GM23338 (cell line): ENCODE measurements around the gene THUMPD2. TPM values are rescaled to one million over a fixed set of nuclear protein-coding genes. Genes with fewer than 3 reads are reported as not detected.

Experiments used
- ATAC-seq: fragments of 200-7000 bp; cut with Tn5 transposase; 3 replicates; pipeline ENCODE4 v1.9.1; 2020
- DNase-seq: peaks from one replicate; pipeline ENCODE4 v3.0.0-alpha.2; 2015; ENCODE audit warnings: low spot score
- H2AFZ ChIP-seq: fragments of 200-600 bp; sonication (generic); 2 replicates; pipeline ENCODE4 v1.8.0; 2016; ENCODE audit warnings: antibody characterized with exemption, mild to moderate bottlenecking, moderate library complexity
- H3F3A ChIP-seq: fragments of 200-600 bp; sonication (generic); replicated peaks from 2 replicates; pipeline ENCODE4 v1.8.0; 2017; ENCODE audit warnings: antibody characterized with exemption, mixed run types, low read depth
- H3K27ac ChIP-seq: fragments of 200-600 bp; sonication (generic); 2 replicates; pipeline ENCODE4 v1.6.1; 2016; ENCODE audit warnings: low read depth
- H3K27me3 ChIP-seq: fragments of 200-600 bp; sonication (generic); 2 replicates; pipeline ENCODE4 v1.8.0; 2016; ENCODE audit warnings: mild to moderate bottlenecking, mixed run types, moderate library complexity; ENCODE audit not compliant: insufficient read depth
- H3K36me3 ChIP-seq: fragments of 200-600 bp; sonication (generic); 2 replicates; pipeline ENCODE4 v1.8.0; 2016; ENCODE audit warnings: mild to moderate bottlenecking; ENCODE audit not compliant: insufficient read depth
- H3K4me1 ChIP-seq: fragments of 200-600 bp; sonication (generic); 2 replicates; pipeline ENCODE4 v1.8.0; 2016; ENCODE audit warnings: mild to moderate bottlenecking, moderate library complexity; ENCODE audit not compliant: insufficient read depth
- H3K4me2 ChIP-seq: fragments of 200-600 bp; sonication (generic); 2 replicates; pipeline ENCODE4 v1.7.1; 2017; ENCODE audit warnings: mixed run types
- H3K4me3 ChIP-seq: fragments of 200-600 bp; sonication (generic); 2 replicates; pipeline ENCODE4 v1.6.1; 2016; ENCODE audit warnings: mixed run types
- H3K79me2 ChIP-seq: fragments of 200-600 bp; sonication (generic); replicated peaks from 2 replicates; pipeline ENCODE4 v1.8.0; 2017; ENCODE audit warnings: mild to moderate bottlenecking; ENCODE audit not compliant: insufficient read depth
- H3K9me2 ChIP-seq: fragments of 200-600 bp; sonication (generic); 2 replicates; pipeline ENCODE4 v1.8.0; 2017; ENCODE audit not compliant: insufficient read depth
- H4K20me1 ChIP-seq: fragments of 200-600 bp; sonication (generic); replicated peaks from 2 replicates; pipeline ENCODE4 v1.8.0; 2017; ENCODE audit warnings: mild to moderate bottlenecking; ENCODE audit not compliant: insufficient read depth
- H3K27ac Mint-ChIP-seq: 2 replicates; pipeline ENCODE4 v1.8.0; 2020; ENCODE audit warnings: inconsistent platforms, mild to moderate bottlenecking, moderate library complexity, mixed read lengths
- H3K27me3 Mint-ChIP-seq: 3 replicates; pipeline ENCODE4 v1.8.0; 2022; ENCODE audit warnings: low read depth, mild to moderate bottlenecking, moderate library complexity, mixed read lengths, inconsistent platforms; ENCODE audit not compliant: insufficient read depth, poor library complexity
- H3K36me3 Mint-ChIP-seq: 3 replicates; pipeline ENCODE4 v1.8.0; 2021; ENCODE audit warnings: low read depth, mild to moderate bottlenecking, inconsistent platforms, moderate library complexity, mixed read lengths
- H3K4me1 Mint-ChIP-seq: 3 replicates; pipeline ENCODE4 v1.8.0; 2020; ENCODE audit warnings: mild to moderate bottlenecking, inconsistent platforms, mixed read lengths
- H3K4me3 Mint-ChIP-seq: 3 replicates; pipeline ENCODE4 v1.8.0; 2021; ENCODE audit warnings: moderate library complexity, mild to moderate bottlenecking, inconsistent platforms, mixed read lengths
- H3K9me3 Mint-ChIP-seq: 3 replicates; pipeline ENCODE4 v1.8.0; 2020; ENCODE audit warnings: moderate library complexity, mild to moderate bottlenecking, inconsistent platforms, mixed read lengths
- EZH2 ChIP-seq: fragments of 200-600 bp; sonication (generic); IDR thresholded peaks from one replicate; pipeline ENCODE4 v1.8.0; 2017; ENCODE audit warnings: antibody characterized with exemption, mild to moderate bottlenecking, low read depth; ENCODE audit not compliant: unreplicated experiment
- REST ChIP-seq: IDR thresholded peaks from one replicate; pipeline ENCODE4 v1.6.1; 2018; ENCODE audit warnings: antibody characterized with exemption; ENCODE audit not compliant: unreplicated experiment
- STAT1 ChIP-seq: IDR thresholded peaks from one replicate; pipeline ENCODE4 v1.6.1; 2016; ENCODE audit warnings: antibody characterized with exemption; ENCODE audit not compliant: unreplicated experiment
- ZNF462 ChIP-seq: fragments of 250-450 bp; sonication (Bioruptor Pico); IDR thresholded peaks from 2 replicates; pipeline ENCODE4 v1.5.0; 2020; ENCODE audit warnings: mild to moderate bottlenecking, moderate library complexity
- polyA plus RNA-seq: library from polyadenylated mRNA; unstranded; fragments of >200 nt; fragmentation: Nextera tagmentation; extraction: Ambion mirVana; gene quantifications from 2 replicates; pipeline ENCODE4 v1.2.1, GENCODE V29; 2016
- total RNA-seq: library from RNA; depleted of rRNA; stranded (reverse); fragments of >200 nt; shearing (Covaris generic); gene quantifications from 2 replicates; pipeline ENCODE4 v1.2.3, GENCODE V29; 2014
- TF ChIP-seq, protein P1 (sequence below), 2 experiments: fragments of 200-600 bp in 1 of 2; sonication (generic) in 1 of 2; conservative IDR thresholded peaks; 2 replicates each; pipeline versions ENCODE4 v1.5.1 to v1.6.1; 2016 to 2017; ENCODE audit warnings: antibody characterized with exemption in 2 of 2, low read depth in 2 of 2, mild to moderate bottlenecking in 2 of 2, moderate library complexity in 1 of 2
- TF ChIP-seq, protein P2 (sequence below): IDR thresholded peaks from 2 replicates; pipeline ENCODE4 v1.6.1; 2016; ENCODE audit warnings: antibody characterized with exemption

THUMPD2 gene
- total and polyA plus RNA-seq, 2 experiments from 2014 or later: 19.5 to 25.1 TPM

GRCh38 chr2:39739386-39739785 lies 39.7 kb downstream of the THUMPD2 start:
- H3K4me3 ChIP-seq: no peak overlapping the region
- no peaks in the 10 kb centered on the region for H3F3A ChIP-seq
- peaks cover 29% of the 10 kb centered on the region for H3K4me1 ChIP-seq
- peak overlapping the region; percentile 60 for H3K27ac ChIP-seq
- Mint-ChIP-seq H3K27me3 (no peaks in the 10 kb centered on the region), H3K9me3 (no peaks in the 10 kb centered on the region), H3K27ac (peak overlapping the region; percentile 19; the same call in 1 of the 2 replicates), H3K36me3 (peaks cover 47% of the 10 kb centered on the region), H3K4me1 (peaks cover 30% of the 10 kb centered on the region), H3K4me3 (no peak overlapping the region)
- no peaks in the 10 kb centered on the region; the same call in 1 of the 2 replicates for H3K9me2 ChIP-seq
- ATAC-seq: no peak
- peaks cover 19% of the 10 kb centered on the region for H3K79me2 ChIP-seq
- TF ChIP-seq, protein P1, sequence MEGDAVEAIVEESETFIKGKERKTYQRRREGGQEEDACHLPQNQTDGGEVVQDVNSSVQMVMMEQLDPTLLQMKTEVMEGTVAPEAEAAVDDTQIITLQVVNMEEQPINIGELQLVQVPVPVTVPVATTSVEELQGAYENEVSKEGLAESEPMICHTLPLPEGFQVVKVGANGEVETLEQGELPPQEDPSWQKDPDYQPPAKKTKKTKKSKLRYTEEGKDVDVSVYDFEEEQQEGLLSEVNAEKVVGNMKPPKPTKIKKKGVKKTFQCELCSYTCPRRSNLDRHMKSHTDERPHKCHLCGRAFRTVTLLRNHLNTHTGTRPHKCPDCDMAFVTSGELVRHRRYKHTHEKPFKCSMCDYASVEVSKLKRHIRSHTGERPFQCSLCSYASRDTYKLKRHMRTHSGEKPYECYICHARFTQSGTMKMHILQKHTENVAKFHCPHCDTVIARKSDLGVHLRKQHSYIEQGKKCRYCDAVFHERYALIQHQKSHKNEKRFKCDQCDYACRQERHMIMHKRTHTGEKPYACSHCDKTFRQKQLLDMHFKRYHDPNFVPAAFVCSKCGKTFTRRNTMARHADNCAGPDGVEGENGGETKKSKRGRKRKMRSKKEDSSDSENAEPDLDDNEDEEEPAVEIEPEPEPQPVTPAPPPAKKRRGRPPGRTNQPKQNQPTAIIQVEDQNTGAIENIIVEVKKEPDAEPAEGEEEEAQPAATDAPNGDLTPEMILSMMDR (conservative IDR thresholded peaks at IDR 0.05; ENCODE audit: low read depth in 2 of 2): no peak
- TF ChIP-seq, protein P2, sequence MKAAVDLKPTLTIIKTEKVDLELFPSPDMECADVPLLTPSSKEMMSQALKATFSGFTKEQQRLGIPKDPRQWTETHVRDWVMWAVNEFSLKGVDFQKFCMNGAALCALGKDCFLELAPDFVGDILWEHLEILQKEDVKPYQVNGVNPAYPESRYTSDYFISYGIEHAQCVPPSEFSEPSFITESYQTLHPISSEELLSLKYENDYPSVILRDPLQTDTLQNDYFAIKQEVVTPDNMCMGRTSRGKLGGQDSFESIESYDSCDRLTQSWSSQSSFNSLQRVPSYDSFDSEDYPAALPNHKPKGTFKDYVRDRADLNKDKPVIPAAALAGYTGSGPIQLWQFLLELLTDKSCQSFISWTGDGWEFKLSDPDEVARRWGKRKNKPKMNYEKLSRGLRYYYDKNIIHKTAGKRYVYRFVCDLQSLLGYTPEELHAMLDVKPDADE: no peak
- no peak for TF ChIP-seq STAT1
- no peak for TF ChIP-seq EZH2
- peaks cover 9% of the 10 kb centered on the region; the same call in 1 of the 2 replicates for H3K36me3 ChIP-seq
- H4K20me1 ChIP-seq: 0 out of 2 replicates have a peak, but pooled peaks cover 3% of the 10 kb centered on the region
- no peak overlapping the region for H2AFZ ChIP-seq
- no peak overlapping the region for H3K4me2 ChIP-seq
- no peak for DNase-seq
- H3K27me3 ChIP-seq: no peaks in the 10 kb centered on the region

GRCh38 chr2:39738936-39739335 lies 40.1 kb downstream of the THUMPD2 start:
- H3K27ac ChIP-seq: peak overlapping the region; percentile 60; the same call in 1 of the 2 replicates
- TF ChIP-seq ZNF462 (CRISPR knock-in tag): no peak
- TF ChIP-seq, protein P2: no peak
- no peak for TF ChIP-seq REST

More at GRCh38 chr2:39738936-39739335, 40.1 kb downstream of the THUMPD2 start:
- Histone ChIP-seq H3K27me3 (no peaks in the 10 kb centered on the region), H3K36me3 (peaks cover 5% of the 10 kb centered on the region; the same call in 1 of the 2 replicates), H3F3A (no peaks in the 10 kb centered on the region), H4K20me1 (0 out of 2 replicates have a peak, but pooled peaks cover 3% of the 10 kb centered on the region), H3K4me2 (no peak overlapping the region), H3K4me1 (peaks cover 34% of the 10 kb centered on the region), H3K79me2 (peaks cover 19% of the 10 kb centered on the region), H2AFZ (no peak overlapping the region), H3K4me3 (no peak overlapping the region), H3K9me2 (no peaks in the 10 kb centered on the region; the same call in 1 of the 2 replicates)
- no peaks in the 10 kb centered on the region for H3K27me3 Mint-ChIP-seq
- no peaks in the 10 kb centered on the region for H3K9me3 Mint-ChIP-seq
- no peak overlapping the region for H3K4me3 Mint-ChIP-seq
- ATAC-seq: no peak
- DNase-seq: no peak
- peaks cover 52% of the 10 kb centered on the region for H3K36me3 Mint-ChIP-seq
- H3K4me1 Mint-ChIP-seq: peaks cover 35% of the 10 kb centered on the region
- no peak overlapping the region; the same call in 1 of the 2 replicates for H3K27ac Mint-ChIP-seq
